CD8-positive, alpha-beta memory T cell (primary cell): ENCODE measurements around the gene SLC6A7. TPM values are rescaled to one million over a fixed set of nuclear protein-coding genes. Genes with fewer than 3 reads are reported as not detected.

Experiments used
- CTCF ChIA-PET: fragments of 350-600 bp; sonication (Branson Sonifier 250); formaldehyde crosslinking; loops from one replicate; lab custom pipeline; 2021; ENCODE audit warnings: antibody characterized with exemption; lab: Charles Lee
- POLR2A ChIA-PET: fragments of 350-600 bp; sonication (Branson Sonifier 250); formaldehyde crosslinking; loops from one replicate; lab custom pipeline; 2021; ENCODE audit warnings: antibody characterized with exemption; lab: Charles Lee
- DNase-seq, 5 donors: peaks; one replicate each; pipeline versions ENCODE4 v3.0.0 to v3.0.0-alpha.2; 2020 to 2022; ENCODE audit warnings: mixed read lengths in 1 of 5
- H3K27ac ChIP-seq: one replicate; pipeline ENCODE4 v1.7.0; 2013; ENCODE audit warnings: low read depth, mild to moderate bottlenecking, low read length, moderate library complexity
- H3K27me3 ChIP-seq: 2 replicates; pipeline ENCODE4 v1.7.0; 2013; ENCODE audit warnings: low read length, mild to moderate bottlenecking; ENCODE audit not compliant: insufficient read depth, poor library complexity, severe bottlenecking
- H3K36me3 ChIP-seq: 2 replicates; pipeline ENCODE4 v1.7.0; 2013; ENCODE audit warnings: mild to moderate bottlenecking, low read length, moderate library complexity; ENCODE audit not compliant: insufficient read depth
- H3K4me1 ChIP-seq: 2 replicates; pipeline ENCODE4 v1.7.0; 2013; ENCODE audit warnings: mild to moderate bottlenecking, low read length, moderate library complexity; ENCODE audit not compliant: insufficient read depth
- H3K4me3 ChIP-seq: 2 replicates; pipeline ENCODE4 v1.7.0; 2013; ENCODE audit warnings: mild to moderate bottlenecking, low read length
- H3K9me3 ChIP-seq: 2 replicates; pipeline ENCODE4 v1.7.0; 2013; ENCODE audit warnings: mild to moderate bottlenecking, low read length
- H3K27ac Mint-ChIP-seq, 8 donors: one replicate each; pipeline ENCODE4 v1.8.0; 2020 to 2021; ENCODE audit warnings: mixed read lengths in 8 of 8, mild to moderate bottlenecking in 6 of 8, inconsistent platforms in 3 of 8, moderate library complexity in 3 of 8
- H3K27me3 Mint-ChIP-seq, 2 donors: one replicate each; pipeline ENCODE4 v1.8.0; 2020 to 2021; ENCODE audit warnings: mixed read lengths in 2 of 2, mild to moderate bottlenecking in 1 of 2, moderate library complexity in 1 of 2
- H3K36me3 Mint-ChIP-seq, 3 donors: one replicate each; pipeline ENCODE4 v1.8.0; 2020 to 2021; ENCODE audit warnings: mixed read lengths in 3 of 3, inconsistent platforms in 1 of 3, mild to moderate bottlenecking in 1 of 3
- H3K4me1 Mint-ChIP-seq, 3 donors: one replicate each; pipeline ENCODE4 v1.8.0; 2020 to 2021; ENCODE audit warnings: mixed read lengths in 3 of 3, inconsistent platforms in 1 of 3, mild to moderate bottlenecking in 1 of 3
- H3K4me3 Mint-ChIP-seq, 7 donors: one replicate each; pipeline ENCODE4 v1.8.0; 2020 to 2021; ENCODE audit warnings: mixed read lengths in 7 of 7, mild to moderate bottlenecking in 6 of 7, moderate library complexity in 4 of 7, inconsistent platforms in 2 of 7
- H3K9me3 Mint-ChIP-seq, 5 donors: one replicate each; pipeline ENCODE4 v1.8.0; 2020 to 2022; ENCODE audit warnings: mixed read lengths in 5 of 5, mild to moderate bottlenecking in 3 of 5, moderate library complexity in 2 of 5, inconsistent platforms in 1 of 5
- polyA plus RNA-seq: library from polyadenylated mRNA; unstranded; fragments of 300-500 nt; fragmentation: Illumina TruSeq; gene quantifications from one replicate; pipeline ENCODE4 v1.2.3, GENCODE V29; 2021
- total RNA-seq, 2 experiments: library from RNA; stranded (reverse); gene quantifications; one replicate each; pipeline ENCODE4 v1.2.3, GENCODE V29; 2021

SLC6A7 gene
- total and polyA plus RNA-seq, 3 experiments from 2014 or later = not detected

- ChIA-PET CTCF (interaction anchor here (0.8 to 2.2 kb wide), 4 partner anchors 8 to 222 kb away, joined by 3 to 6 read pairs (median 4); no protein-coding TSS in a partner anchor), POLR2A (no interaction called here)
- DNase-seq = no peak
- no peaks in the 10 kb centered on the region for H3K36me3 Mint-ChIP-seq
- no peaks in the 10 kb centered on the region for H3K36me3 ChIP-seq
- H3K4me3 ChIP-seq = no peak overlapping the region
- no peak overlapping the region for H3K27ac ChIP-seq
- peaks cover 6 to 16% of the 10 kb centered on the region in 2 donors for H3K27me3 Mint-ChIP-seq
- no peak overlapping the region for H3K4me3 Mint-ChIP-seq
- no peaks in the 10 kb centered on the region for H3K9me3 ChIP-seq
- no peak overlapping the region for H3K27ac Mint-ChIP-seq
- H3K27me3 ChIP-seq = no peaks in the 10 kb centered on the region
- peaks cover 6% of the 10 kb centered on the region for H3K4me1 ChIP-seq
- H3K4me1 Mint-ChIP-seq = peaks cover 4 to 8% (median 7%) of the 10 kb centered on the region in 3 donors
- H3K9me3 Mint-ChIP-seq = no peaks in the 10 kb centered on the region
Observed at GRCh38 chr5:150214289-150214688, 24.4 kb downstream of the SLC6A7 start.

- H3K27me3 Mint-ChIP-seq = peaks cover 2 to 16% of the 10 kb centered on the region in 2 donors
- Histone ChIP-seq H3K9me3 (no peaks in the 10 kb centered on the region), H3K27me3 (no peaks in the 10 kb centered on the region), H3K36me3 (no peaks in the 10 kb centered on the region), H3K4me3 (no peak overlapping the region), H3K27ac (no peak overlapping the region), H3K4me1 (no peaks in the 10 kb centered on the region)
- ChIA-PET POLR2A (no interaction called here), CTCF (interaction anchor here (0.6 to 2.2 kb wide), 5 partner anchors 15 to 200 kb away, joined by 3 to 6 read pairs (median 4); no protein-coding TSS in a partner anchor)
- no peak for DNase-seq
- no peak overlapping the region for H3K4me3 Mint-ChIP-seq
- H3K9me3 Mint-ChIP-seq = no peaks in the 10 kb centered on the region
- H3K4me1 Mint-ChIP-seq = peaks cover 0 to 5% (median 0%) of the 10 kb centered on the region in 3 donors
- no peaks in the 10 kb centered on the region for H3K36me3 Mint-ChIP-seq
- no peak overlapping the region for H3K27ac Mint-ChIP-seq
Observed at GRCh38 chr5:150215979-150216944, 26.4 kb downstream of the SLC6A7 start.

- Mint-ChIP-seq H3K27me3 (peaks cover 2 to 19% of the 10 kb centered on the region in 2 donors), H3K36me3 (no peaks in the 10 kb centered on the region), H3K4me3 (no peak overlapping the region), H3K9me3 (no peaks in the 10 kb centered on the region), H3K4me1 (peaks cover 0 to 5% (median 0%) of the 10 kb centered on the region in 3 donors), H3K27ac (no peak overlapping the region)
- DNase-seq = no peak
- H3K36me3 ChIP-seq = no peaks in the 10 kb centered on the region
- H3K4me3 ChIP-seq = no peak overlapping the region
- H3K27me3 ChIP-seq = no peaks in the 10 kb centered on the region
- no peak overlapping the region for H3K27ac ChIP-seq
- H3K4me1 ChIP-seq = no peaks in the 10 kb centered on the region
- ChIA-PET POLR2A (no interaction called here), CTCF (interaction anchor here (1.1 to 2.4 kb wide), 5 partner anchors 8 to 55 kb away, joined by 3 to 13 read pairs (median 10); no protein-coding TSS in a partner anchor)
- no peaks in the 10 kb centered on the region for H3K9me3 ChIP-seq
Observed at GRCh38 chr5:150217038-150217437, 27.2 kb downstream of the SLC6A7 start.

GRCh38 chr5:150217873-150218692 is 28.2 kb downstream of the SLC6A7 start:
- Histone ChIP-seq H3K4me3 (no peak overlapping the region), H3K36me3 (no peaks in the 10 kb centered on the region), H3K27me3 (no peaks in the 10 kb centered on the region), H3K27ac (no peak overlapping the region), H3K9me3 (no peaks in the 10 kb centered on the region), H3K4me1 (no peaks in the 10 kb centered on the region)
- peaks cover 2 to 19% of the 10 kb centered on the region in 2 donors for H3K27me3 Mint-ChIP-seq
- DNase-seq = peak; percentile 69 to 84 (median 73)
- peaks cover 0 to 5% (median 0%) of the 10 kb centered on the region in 3 donors for H3K4me1 Mint-ChIP-seq
- H3K36me3 Mint-ChIP-seq = no peaks in the 10 kb centered on the region
- H3K9me3 Mint-ChIP-seq = no peaks in the 10 kb centered on the region
- ChIA-PET CTCF (interaction anchor here (0.6 to 2.4 kb wide), 15 partner anchors 9 to 218 kb away, joined by 3 to 13 read pairs (median 3); no protein-coding TSS in a partner anchor), POLR2A (no interaction called here)
- no peak overlapping the region for H3K4me3 Mint-ChIP-seq
- peak overlapping the region in 1 of 8 donors; percentile 36 for H3K27ac Mint-ChIP-seq

- DNase-seq = no peak
- no peaks in the 10 kb centered on the region for H3K36me3 Mint-ChIP-seq
- peaks cover 0 to 5% (median 0%) of the 10 kb centered on the region in 3 donors for H3K4me1 Mint-ChIP-seq
- Histone ChIP-seq H3K4me1 (no peaks in the 10 kb centered on the region), H3K27me3 (no peaks in the 10 kb centered on the region), H3K4me3 (no peak overlapping the region), H3K36me3 (no peaks in the 10 kb centered on the region), H3K27ac (no peak overlapping the region), H3K9me3 (no peaks in the 10 kb centered on the region)
- H3K9me3 Mint-ChIP-seq = no peaks in the 10 kb centered on the region
- no peak overlapping the region for H3K4me3 Mint-ChIP-seq
- POLR2A ChIA-PET = no interaction called here
- CTCF ChIA-PET = interaction anchor here (0.6 to 2.4 kb wide), 15 partner anchors 9 to 218 kb away, joined by 3 to 13 read pairs (median 3); no protein-coding TSS in a partner anchor
- H3K27ac Mint-ChIP-seq = peak overlapping the region in 1 of 8 donors; percentile 36
- H3K27me3 Mint-ChIP-seq = peaks cover 2 to 19% of the 10 kb centered on the region in 2 donors
Observed at GRCh38 chr5:150218693-150219035, 28.8 kb downstream of the SLC6A7 start.

- no peaks in the 10 kb centered on the region for H3K36me3 ChIP-seq
- CTCF ChIA-PET = interaction anchor here (0.9 to 2.4 kb wide), 11 partner anchors 8 to 217 kb away, joined by 3 to 13 read pairs (median 3); no protein-coding TSS in a partner anchor
- H3K9me3 ChIP-seq = no peaks in the 10 kb centered on the region
- peaks cover 2 to 19% of the 10 kb centered on the region in 2 donors for H3K27me3 Mint-ChIP-seq
- H3K4me3 ChIP-seq = no peak overlapping the region
- H3K27me3 ChIP-seq = no peaks in the 10 kb centered on the region
- H3K4me3 Mint-ChIP-seq = no peak overlapping the region
- H3K9me3 Mint-ChIP-seq = no peaks in the 10 kb centered on the region
- H3K27ac ChIP-seq = no peak overlapping the region
- POLR2A ChIA-PET = no interaction called here
- peaks cover 0 to 5% (median 0%) of the 10 kb centered on the region in 3 donors for H3K4me1 Mint-ChIP-seq
- no peaks in the 10 kb centered on the region for H3K36me3 Mint-ChIP-seq
- no peaks in the 10 kb centered on the region for H3K4me1 ChIP-seq
- DNase-seq = no peak
- H3K27ac Mint-ChIP-seq = no peak overlapping the region
Observed at GRCh38 chr5:150219142-150219541, 29.3 kb downstream of the SLC6A7 start.

- H3K9me3 Mint-ChIP-seq = no peaks in the 10 kb centered on the region
- no peaks in the 10 kb centered on the region for H3K36me3 ChIP-seq
- H3K36me3 Mint-ChIP-seq = no peaks in the 10 kb centered on the region
- H3K4me3 ChIP-seq = no peak overlapping the region
- H3K4me1 ChIP-seq = no peaks in the 10 kb centered on the region
- no peaks in the 10 kb centered on the region for H3K9me3 ChIP-seq
- H3K27me3 Mint-ChIP-seq = peaks cover 2 to 19% of the 10 kb centered on the region in 2 donors
- DNase-seq = no peak
- no peak overlapping the region for H3K27ac ChIP-seq
- no peak overlapping the region for H3K4me3 Mint-ChIP-seq
- POLR2A ChIA-PET = no interaction called here
- no peak overlapping the region for H3K27ac Mint-ChIP-seq
- peaks cover 0 to 5% (median 0%) of the 10 kb centered on the region in 3 donors for H3K4me1 Mint-ChIP-seq
- CTCF ChIA-PET = interaction anchor here (1.2 to 2.3 kb wide), 3 partner anchors 18 to 216 kb away, joined by 3 to 5 read pairs (median 3); no protein-coding TSS in a partner anchor
- no peaks in the 10 kb centered on the region for H3K27me3 ChIP-seq
Observed at GRCh38 chr5:150219861-150220260, 30.0 kb downstream of the SLC6A7 start.
